Measurements from ENCODE around the gene HES5. TPM values are rescaled to one million over a fixed set of nuclear protein-coding genes. Genes with fewer than 3 reads are reported as not detected.

The HES5 gene
- total and polyA plus RNA-seq, 2 of the 13 experiments (the other 11 are each of a cell fraction or from before 2014, with no cell fraction given): not detected

- TF ChIP-seq ZHX2 (IDR thresholded peaks at IDR 0.05; ENCODE audit: low read depth): no peak
- no peak for TF ChIP-seq ZHX2 (CRISPR knock-in tag; IDR thresholded peaks at IDR 0.05; ENCODE audit: borderline replicate concordance)
- peak; percentile 71 for TF ChIP-seq ADNP (CRISPR knock-in tag; IDR thresholded peaks at IDR 0.05)
- peak; percentile 54 for TF ChIP-seq HDAC1 (CRISPR knock-in tag; IDR thresholded peaks at IDR 0.05)
- no peak for TF ChIP-seq ZBTB7B (CRISPR knock-in tag; IDR thresholded peaks at IDR 0.05)
- TF ChIP-seq ZBTB38 (CRISPR knock-in tag; IDR thresholded peaks at IDR 0.05): 0 out of 2 replicates have a peak, but pooled peaks have one; percentile 17
- TF ChIP-seq KDM1A (CRISPR knock-in tag; IDR thresholded peaks at IDR 0.05): peak; percentile 89
- peak; percentile 7; the same call in 1 of the 2 replicates for TF ChIP-seq SAP130 (CRISPR knock-in tag; IDR thresholded peaks at IDR 0.05; ENCODE audit: low read depth)
- TF ChIP-seq ZNF513 (CRISPR knock-in tag; conservative IDR thresholded peaks at IDR 0.05): no peak
- no peak for TF ChIP-seq ARHGAP35 (CRISPR knock-in tag; IDR thresholded peaks at IDR 0.05; ENCODE audit: borderline replicate concordance)
- peak; percentile 94 for TF ChIP-seq ZMYM3 (CRISPR knock-in tag; IDR thresholded peaks at IDR 0.05)
- TF ChIP-seq ZNF629 (CRISPR knock-in tag; conservative IDR thresholded peaks at IDR 0.05): peak; percentile 97
These were observed 11.7 kb upstream of the HES5 start (continued) for GRCh38 chr1:2541619-2542245.

Data from HepG2 (cell line).